ENCODE measurements around the gene TPMT. TPM values are rescaled to one million over a fixed set of nuclear protein-coding genes. Genes with fewer than 3 reads are reported as not detected.

The TPMT gene
- total and polyA plus RNA-seq, 2 of the 13 experiments (the other 11 are each of a cell fraction or from before 2014, with no cell fraction given) = 11.1 to 22.8 TPM

DNA sequence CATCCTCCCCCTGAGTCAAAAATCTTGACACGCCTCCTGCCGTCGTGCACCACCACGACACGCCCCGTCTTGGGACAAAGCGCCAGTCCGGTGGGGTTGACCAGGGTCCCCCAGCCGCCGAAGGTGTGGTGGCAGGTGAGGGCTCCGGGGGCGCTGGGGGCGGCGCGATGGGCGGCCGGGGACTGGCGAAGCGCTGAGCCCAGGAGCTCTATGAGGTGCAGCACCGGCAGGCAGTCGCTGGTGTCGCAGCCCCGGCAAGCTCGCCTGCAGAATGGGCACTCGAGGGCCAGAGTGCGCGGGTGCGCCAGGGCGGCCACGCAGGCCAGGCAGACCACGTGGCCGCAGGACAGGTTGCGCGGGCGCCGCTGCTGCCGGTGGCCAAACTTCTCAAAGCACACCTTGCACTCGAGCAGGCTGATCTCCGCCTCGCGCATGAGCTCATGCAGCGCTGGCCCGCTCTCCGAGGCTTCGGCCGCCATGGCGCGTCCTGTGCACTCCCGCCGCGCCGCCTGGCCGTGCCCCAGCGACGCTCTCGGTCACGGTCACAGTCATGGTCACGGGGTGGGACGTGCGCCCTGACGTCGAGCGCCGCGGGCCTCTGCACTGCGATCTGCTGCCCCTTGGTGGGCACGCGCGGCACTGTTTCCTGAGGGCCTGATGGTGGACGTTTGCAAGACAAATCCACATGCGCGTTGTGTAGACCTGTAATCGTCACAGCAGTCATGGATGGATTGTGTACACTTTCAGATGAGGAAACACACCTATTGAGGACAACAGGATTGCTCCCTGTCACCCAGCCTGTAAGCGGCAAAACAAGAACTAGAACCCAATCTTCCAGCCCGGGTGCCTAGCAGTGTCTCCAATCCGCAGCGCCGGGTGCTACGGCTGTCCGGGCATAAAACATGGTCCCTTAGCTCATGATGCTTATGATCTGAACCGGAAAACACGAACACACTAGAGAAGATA is 32.5 kb downstream of the TPMT start, which contains the start of gene NHLRC1 (continued):
- TF ChIP-seq KAT7 (CRISPR knock-in tag; IDR thresholded peaks at IDR 0.05; ENCODE audit: borderline replicate concordance) (peak; percentile 95; the same call in 1 of the 2 replicates), ATAD3A (CRISPR knock-in tag; IDR thresholded peaks at IDR 0.05) (no peak; the same call in 1 of the 2 replicates), ZNF7 (CRISPR knock-in tag; IDR thresholded peaks at IDR 0.05) (peak; percentile 12; the same call in 1 of the 2 replicates), RAD51 (IDR thresholded peaks at IDR 0.05; ENCODE audit: borderline replicate concordance) (0 out of 2 replicates have a peak, but pooled peaks have one; percentile 17), PCBP2 (optimal IDR thresholded peaks at IDR 0.05; ENCODE audit: low read depth, low read length, poor library complexity, severe bottlenecking) (no peak), CHCHD3 (CRISPR knock-in tag; IDR thresholded peaks at IDR 0.05) (peak; percentile 98), PHF5A (CRISPR knock-in tag; IDR thresholded peaks at IDR 0.05; ENCODE audit: low read depth, unreplicated experiment) (peak; percentile 89), NBN (conservative IDR thresholded peaks at IDR 0.05) (no peak), ZBTB1 (CRISPR knock-in tag; IDR thresholded peaks at IDR 0.05; ENCODE audit: borderline replicate concordance) (no peak), ZFP82 (CRISPR knock-in tag; IDR thresholded peaks at IDR 0.05; ENCODE audit: borderline replicate concordance) (peak; percentile 93; the same call in 1 of the 2 replicates), GABPA (IDR thresholded peaks at IDR 0.05; ENCODE audit: low read depth, low read length) (no peak), GABPA (CRISPR knock-in tag; IDR thresholded peaks at IDR 0.05; ENCODE audit: low read depth) (no peak), ZNF547 (CRISPR knock-in tag; IDR thresholded peaks at IDR 0.05) (peak; percentile 96), BATF2 (CRISPR knock-in tag; IDR thresholded peaks at IDR 0.05) (peak; percentile 96), SRY (CRISPR knock-in tag; IDR thresholded peaks at IDR 0.05) (peak; percentile 94), TFAP4 (IDR thresholded peaks at IDR 0.05; ENCODE audit: borderline replicate concordance, low read depth) (peak; percentile 55; the same call in 1 of the 2 replicates), ZSCAN29 (CRISPR knock-in tag; conservative IDR thresholded peaks at IDR 0.05) (peak; percentile 99), ZNF607 (CRISPR knock-in tag; IDR thresholded peaks at IDR 0.05; ENCODE audit: borderline replicate concordance) (peak; percentile 97)
- TF ChIP-seq, protein P1, sequence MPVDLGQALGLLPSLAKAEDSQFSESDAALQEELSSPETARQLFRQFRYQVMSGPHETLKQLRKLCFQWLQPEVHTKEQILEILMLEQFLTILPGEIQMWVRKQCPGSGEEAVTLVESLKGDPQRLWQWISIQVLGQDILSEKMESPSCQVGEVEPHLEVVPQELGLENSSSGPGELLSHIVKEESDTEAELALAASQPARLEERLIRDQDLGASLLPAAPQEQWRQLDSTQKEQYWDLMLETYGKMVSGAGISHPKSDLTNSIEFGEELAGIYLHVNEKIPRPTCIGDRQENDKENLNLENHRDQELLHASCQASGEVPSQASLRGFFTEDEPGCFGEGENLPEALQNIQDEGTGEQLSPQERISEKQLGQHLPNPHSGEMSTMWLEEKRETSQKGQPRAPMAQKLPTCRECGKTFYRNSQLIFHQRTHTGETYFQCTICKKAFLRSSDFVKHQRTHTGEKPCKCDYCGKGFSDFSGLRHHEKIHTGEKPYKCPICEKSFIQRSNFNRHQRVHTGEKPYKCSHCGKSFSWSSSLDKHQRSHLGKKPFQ (CRISPR knock-in tag; IDR thresholded peaks at IDR 0.05; ENCODE audit: insufficient replicate concordance) = no peak
- TF ChIP-seq, protein P2, sequence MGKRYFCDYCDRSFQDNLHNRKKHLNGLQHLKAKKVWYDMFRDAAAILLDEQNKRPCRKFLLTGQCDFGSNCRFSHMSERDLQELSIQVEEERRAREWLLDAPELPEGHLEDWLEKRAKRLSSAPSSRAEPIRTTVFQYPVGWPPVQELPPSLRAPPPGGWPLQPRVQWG (CRISPR knock-in tag; IDR thresholded peaks at IDR 0.05; ENCODE audit: borderline replicate concordance, low read depth) = no peak
- TF ChIP-seq, protein P3, sequence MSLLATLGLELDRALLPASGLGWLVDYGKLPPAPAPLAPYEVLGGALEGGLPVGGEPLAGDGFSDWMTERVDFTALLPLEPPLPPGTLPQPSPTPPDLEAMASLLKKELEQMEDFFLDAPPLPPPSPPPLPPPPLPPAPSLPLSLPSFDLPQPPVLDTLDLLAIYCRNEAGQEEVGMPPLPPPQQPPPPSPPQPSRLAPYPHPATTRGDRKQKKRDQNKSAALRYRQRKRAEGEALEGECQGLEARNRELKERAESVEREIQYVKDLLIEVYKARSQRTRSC (CRISPR knock-in tag; IDR thresholded peaks at IDR 0.05; ENCODE audit: low read depth) = peak; percentile 85; the same call in 1 of the 2 replicates
- TF ChIP-seq, protein P4, sequence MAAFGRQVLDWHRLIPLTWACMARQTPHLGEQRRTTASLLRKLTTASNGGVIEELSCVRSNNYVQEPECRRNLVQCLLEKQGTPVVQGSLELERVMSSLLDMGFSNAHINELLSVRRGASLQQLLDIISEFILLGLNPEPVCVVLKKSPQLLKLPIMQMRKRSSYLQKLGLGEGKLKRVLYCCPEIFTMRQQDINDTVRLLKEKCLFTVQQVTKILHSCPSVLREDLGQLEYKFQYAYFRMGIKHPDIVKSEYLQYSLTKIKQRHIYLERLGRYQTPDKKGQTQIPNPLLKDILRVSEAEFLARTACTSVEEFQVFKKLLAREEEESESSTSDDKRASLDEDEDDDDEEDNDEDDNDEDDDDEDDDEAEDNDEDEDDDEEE (CRISPR knock-in tag; IDR thresholded peaks at IDR 0.05) = peak; percentile 75; the same call in 1 of the 2 replicates
- TF ChIP-seq, protein P5, sequence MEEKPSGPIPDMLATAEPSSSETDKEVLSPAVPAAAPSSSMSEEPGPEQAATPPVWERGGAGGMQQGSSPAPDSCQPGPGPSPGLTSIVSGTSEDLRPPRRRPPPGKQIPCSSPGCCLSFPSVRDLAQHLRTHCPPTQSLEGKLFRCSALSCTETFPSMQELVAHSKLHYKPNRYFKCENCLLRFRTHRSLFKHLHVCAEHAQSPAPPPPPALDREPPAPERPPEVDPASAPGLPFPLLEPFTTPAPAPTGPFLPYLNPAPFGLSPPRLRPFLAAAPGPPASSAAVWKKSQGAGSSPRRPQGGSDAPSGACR (CRISPR knock-in tag; IDR thresholded peaks at IDR 0.05) = peak; percentile 75; the same call in 1 of the 2 replicates

Data from HepG2 (cell line).